HG03060 (cell line): ENCODE data around the gene MRGPRF.

Experiments used
- ATAC-seq: cut with Tn5 transposase; IDR thresholded peaks from one replicate; pipeline ENCODE4 v1.9.1; 2021; ENCODE audit warnings: low read depth, moderate number of reproducible peaks; ENCODE audit not compliant: unreplicated experiment

Gene MRGPRF

GRCh38 chr11:69030301-69030700 lies 17.3 kb upstream of the MRGPRF start:
- ATAC-seq: no peak

- ATAC-seq: no peak
These were observed 14.8 kb upstream of the MRGPRF start for GRCh38 chr11:69027704-69028372.

DNA sequence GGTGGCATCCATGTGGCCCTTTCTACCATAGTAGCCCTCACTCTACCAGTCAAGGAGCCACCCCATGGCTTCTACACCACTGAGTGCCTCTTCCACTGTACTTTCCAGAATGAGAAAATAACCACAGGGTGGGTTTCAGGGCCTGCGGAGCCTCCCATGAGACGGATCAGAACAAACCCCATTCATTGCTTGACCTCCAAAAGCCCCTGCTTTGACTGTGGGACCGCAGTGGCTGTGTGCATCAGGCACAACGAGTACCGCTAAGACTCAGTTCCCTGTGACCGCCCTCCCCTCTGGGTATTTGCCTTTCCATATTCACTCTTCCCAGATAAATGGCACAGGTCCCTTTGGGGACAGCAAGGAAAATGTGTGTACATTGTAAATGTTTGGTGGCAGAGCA lies 11.5 kb upstream of the MRGPRF start:
- no peak for ATAC-seq

- ATAC-seq: no peak
These were observed 9.2 kb upstream of the MRGPRF start for GRCh38 chr11:69022260-69022659.

- ATAC-seq: no peak
These were observed 5.9 kb upstream of the MRGPRF start for GRCh38 chr11:69018924-69019323.

- ATAC-seq: no peak
These were observed 4.9 kb upstream of the MRGPRF start for GRCh38 chr11:69017951-69018350.

DNA sequence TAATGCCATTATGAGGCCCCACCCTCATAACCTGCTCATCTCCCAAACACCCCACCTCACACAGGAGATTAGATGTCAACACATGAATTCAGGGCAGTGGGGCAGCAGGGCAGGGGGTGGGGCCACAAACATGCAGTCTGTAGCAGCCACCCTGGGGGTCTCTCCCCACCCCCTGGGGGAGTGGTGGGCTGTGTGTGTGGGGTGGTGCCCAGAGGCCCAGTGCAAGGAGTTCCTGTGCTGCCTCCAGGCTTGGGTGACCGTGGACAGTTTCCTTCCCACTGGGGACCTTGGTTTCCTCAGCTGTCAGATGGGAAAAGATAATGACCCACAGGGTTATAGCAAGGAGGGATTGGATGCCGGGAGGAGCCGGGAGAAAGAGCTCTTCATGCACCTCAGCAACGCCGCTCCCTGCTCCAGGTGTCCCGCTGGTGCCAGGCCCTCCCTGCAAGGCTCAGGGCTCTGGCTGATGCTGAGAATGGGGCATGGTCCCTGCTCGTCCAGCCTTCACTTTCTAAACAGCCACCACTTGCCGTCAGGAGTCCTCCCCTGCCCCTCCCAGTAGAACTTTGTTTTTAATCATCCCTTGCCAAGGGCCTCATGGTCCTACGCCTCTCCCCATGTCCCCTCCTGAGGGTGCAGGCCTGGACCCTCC lies 2.0 kb upstream of the MRGPRF start:
- no peak for ATAC-seq

GRCh38 chr11:69014084-69014851 lies 1.2 kb upstream of the MRGPRF start:
- no peak for ATAC-seq

DNA sequence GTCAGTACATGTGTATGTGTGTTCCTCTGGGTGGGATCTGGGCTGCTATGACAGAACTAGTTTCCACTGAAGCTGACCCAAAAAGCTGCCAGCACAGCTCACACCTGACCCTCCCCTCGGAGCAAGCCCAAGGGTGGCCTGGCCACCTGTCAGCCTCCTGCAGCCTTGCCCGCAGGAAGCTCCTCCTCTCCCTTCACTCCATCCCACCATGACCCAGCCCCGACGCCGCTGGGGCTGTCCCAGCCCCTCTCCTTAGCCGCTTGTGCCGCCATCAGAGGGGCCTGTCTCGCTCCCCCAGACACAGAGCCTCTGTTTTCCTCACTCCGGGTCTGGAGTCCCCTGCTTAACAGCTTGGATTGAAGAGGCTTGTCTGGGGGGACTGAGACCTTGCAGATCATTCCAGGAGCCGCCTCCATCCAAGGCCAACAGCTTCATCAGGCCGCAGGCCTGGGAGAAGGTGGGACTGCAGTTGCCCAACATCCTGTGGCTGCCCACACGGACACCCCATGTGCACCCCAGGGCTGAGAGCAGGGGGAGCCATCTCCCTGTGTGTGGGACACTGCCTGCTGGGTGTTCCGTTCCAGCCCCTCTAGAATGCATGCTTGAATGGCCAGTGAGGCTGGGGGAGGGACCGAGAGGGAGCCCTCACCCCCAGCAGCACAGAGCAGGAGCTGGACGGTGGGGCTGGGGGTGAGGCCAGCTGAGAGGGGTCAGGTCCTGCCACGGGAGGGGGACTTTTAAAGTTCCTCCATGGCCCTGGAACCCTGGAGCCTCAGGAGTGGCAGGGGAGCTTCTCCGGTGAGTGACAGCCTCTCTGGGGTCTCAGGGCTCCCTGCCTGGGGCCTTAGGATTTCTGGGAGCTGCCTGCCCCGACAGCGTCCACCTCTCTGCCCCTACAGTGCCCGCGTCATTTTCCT lies 696 bp downstream of the MRGPRF start:
- no peak for ATAC-seq

- no peak for ATAC-seq
These were observed 1.4 kb downstream of the MRGPRF start for GRCh38 chr11:69011624-69012091.

GRCh38 chr11:69010964-69011623 lies 2.0 kb downstream of the MRGPRF start:
- ATAC-seq: no peak

DNA sequence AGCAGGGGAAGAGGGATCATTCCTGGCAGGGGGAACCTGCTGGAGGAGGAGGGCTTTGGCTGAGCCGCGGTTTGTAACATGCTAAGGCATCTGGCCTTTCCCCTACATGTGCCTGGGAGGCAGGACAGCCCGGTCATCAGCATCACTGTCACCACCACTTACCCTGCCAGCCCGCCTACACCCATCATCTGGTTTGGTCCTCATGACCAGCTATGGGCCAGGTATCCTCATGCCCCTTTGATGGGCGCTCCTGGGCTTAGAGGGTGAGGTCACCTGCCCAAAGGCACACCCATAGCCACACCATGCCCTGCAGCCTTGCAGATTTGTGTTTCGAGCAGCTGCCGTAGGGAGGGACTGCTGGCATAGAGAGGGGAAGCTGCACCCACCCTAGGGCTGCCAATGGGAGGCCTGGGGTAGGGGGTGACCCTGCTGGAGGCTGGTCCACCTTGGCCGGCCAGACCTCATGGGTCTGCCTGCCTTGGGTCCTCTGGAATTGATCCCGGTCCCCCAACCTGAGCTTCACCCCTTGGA lies 2.6 kb downstream of the MRGPRF start:
- no peak for ATAC-seq

GRCh38 chr11:69009441-69010211 lies 3.4 kb downstream of the MRGPRF start:
- no peak for ATAC-seq

DNA sequence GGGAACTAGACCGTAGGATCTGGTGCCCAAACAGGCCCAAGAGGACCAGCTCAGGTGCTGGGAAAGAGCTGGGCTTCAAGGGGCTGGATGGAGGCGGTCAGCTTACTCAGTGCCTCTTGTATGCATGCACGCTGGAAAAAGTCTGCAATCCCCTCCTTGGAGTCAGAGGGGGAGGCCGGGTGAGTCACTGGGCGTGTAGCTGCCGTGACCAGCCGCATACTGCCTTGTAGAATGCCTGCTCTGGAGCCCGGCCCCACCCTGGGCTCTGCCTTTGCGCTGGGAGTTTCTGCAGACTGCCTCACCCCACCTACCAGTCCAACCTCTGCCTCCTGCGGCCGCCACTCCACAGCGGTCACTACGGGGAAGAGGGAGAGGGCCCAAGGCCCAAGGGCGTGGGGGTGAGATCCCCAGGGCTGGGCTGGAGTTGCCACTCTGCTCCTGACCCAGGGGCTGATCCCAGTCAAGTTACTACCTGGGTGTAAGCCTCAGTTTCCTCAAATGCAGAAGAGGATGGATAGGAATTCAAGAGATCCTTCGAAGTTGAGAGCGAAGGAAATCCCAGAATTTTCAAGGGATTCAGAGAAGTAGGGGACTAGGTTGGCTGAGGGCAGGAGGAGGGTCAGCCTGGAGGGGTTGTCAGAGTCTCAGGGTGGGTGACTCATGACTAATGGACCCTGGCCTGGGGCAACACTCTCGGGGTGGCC lies 4.2 kb downstream of the MRGPRF start:
- no peak for ATAC-seq

- ATAC-seq: no peak
These were observed 5.1 kb downstream of the MRGPRF start for GRCh38 chr11:69007975-69008381.

DNA sequence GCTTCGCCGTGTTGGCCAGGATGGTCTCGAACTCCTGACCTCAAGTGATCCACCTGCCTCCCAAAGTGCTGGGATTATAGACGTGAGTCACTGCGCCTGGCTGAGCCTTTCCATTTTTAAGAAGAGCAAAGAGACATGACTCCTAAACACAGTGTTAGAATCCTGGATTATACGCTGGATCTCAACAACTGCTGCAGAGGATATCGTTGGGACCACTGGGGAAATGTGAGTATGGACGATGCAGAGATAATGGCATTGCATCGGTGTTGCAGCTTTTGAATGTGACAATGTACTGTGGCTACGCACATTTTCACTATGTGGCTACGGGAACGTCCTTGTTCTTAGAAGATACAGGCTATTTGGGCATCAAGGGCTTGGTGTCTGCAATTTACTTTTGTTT lies 6.2 kb downstream of the MRGPRF start:
- no peak for ATAC-seq

DNA sequence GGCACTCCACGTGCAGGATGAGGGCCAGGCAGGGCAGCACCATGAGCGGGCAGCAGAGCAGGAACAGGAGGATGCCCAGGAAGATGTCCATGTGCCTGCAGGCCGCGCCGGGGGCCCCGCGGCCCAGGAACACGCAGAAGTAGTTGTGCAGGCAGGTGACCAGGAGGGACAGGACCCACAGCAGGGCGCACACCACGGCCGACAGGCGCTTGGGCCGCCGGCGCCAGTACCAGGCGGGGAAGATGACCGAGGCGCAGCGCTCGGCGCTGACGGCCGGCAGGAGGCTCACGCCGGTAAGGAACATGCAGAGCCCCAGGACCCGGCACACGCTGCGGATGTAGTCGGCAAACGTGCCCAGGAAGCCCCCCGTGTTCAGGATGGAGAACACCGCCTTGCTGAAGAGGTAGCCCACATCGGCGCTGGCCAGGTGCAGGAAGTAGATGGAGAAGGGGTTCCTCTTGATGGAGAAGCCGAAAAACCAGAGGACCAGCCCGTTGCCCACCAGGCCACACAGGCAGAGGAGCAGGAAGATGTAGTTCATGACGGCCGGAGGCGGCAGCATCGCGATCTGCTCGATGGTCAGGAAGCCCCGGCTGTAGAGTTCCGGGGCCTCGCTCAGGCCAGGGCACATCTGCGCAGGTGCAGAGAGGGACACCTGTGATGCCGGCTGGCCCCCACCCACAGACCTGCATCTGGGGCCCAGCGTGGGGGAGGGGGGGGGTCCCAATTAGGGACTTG lies 7.2 kb downstream of the MRGPRF start:
- ATAC-seq: no peak

- no peak for ATAC-seq
These were observed 7.8 kb downstream of the MRGPRF start for GRCh38 chr11:69005183-69005630.
